WTC11 (cell line): ENCODE data around the gene CNTNAP2. TPM values are rescaled to one million over a fixed set of nuclear protein-coding genes. Genes with fewer than 3 reads are reported as not detected.

Experiments
- ATAC-seq: fragments of 200-7000 bp; cut with Tn5 transposase; 2 replicates; pipeline ENCODE4 v1.10.0; 2021; ENCODE audit warnings: mild to moderate bottlenecking, moderate library complexity
- CTCF ChIA-PET: fragments of 300-600 bp; sonication (Branson Sonifier 250); formaldehyde crosslinking; loops from one replicate; lab custom pipeline; 2021; ENCODE audit warnings: antibody characterized with exemption; lab: Charles Lee
- POLR2A ChIA-PET: fragments of 350-600 bp; sonication (Branson Sonifier 250); formaldehyde crosslinking; loops from one replicate; lab custom pipeline; 2021; ENCODE audit warnings: antibody characterized with exemption; lab: Charles Lee
- DNase-seq: peaks from one replicate; pipeline ENCODE4 v3.0.0; 2021; ENCODE audit warnings: low spot score
- H3K27ac Mint-ChIP-seq: 2 replicates; pipeline ENCODE4 v1.8.0; 2021; ENCODE audit warnings: mixed read lengths
- H3K27me3 Mint-ChIP-seq: 2 replicates; pipeline ENCODE4 v1.8.0; 2021; ENCODE audit warnings: low read depth, mild to moderate bottlenecking, moderate library complexity, mixed read lengths
- H3K36me3 Mint-ChIP-seq: 2 replicates; pipeline ENCODE4 v1.8.0; 2021; ENCODE audit warnings: mixed read lengths
- H3K4me1 Mint-ChIP-seq: 2 replicates; pipeline ENCODE4 v1.8.0; 2022; ENCODE audit warnings: mixed read lengths
- H3K4me3 Mint-ChIP-seq: 2 replicates; pipeline ENCODE4 v1.8.0; 2021; ENCODE audit warnings: mild to moderate bottlenecking, moderate library complexity, mixed read lengths
- H3K9me3 Mint-ChIP-seq: 2 replicates; pipeline ENCODE4 v1.8.0; 2021; ENCODE audit warnings: mixed read lengths
- AFF4 ChIP-seq: sonication (generic); formaldehyde crosslinking; IDR thresholded peaks from 2 replicates; pipeline ENCODE4 v1.8.1; 2023; ENCODE audit warnings: mild to moderate bottlenecking, missing genetic modification reagents, borderline replicate concordance
- ARID4B ChIP-seq: sonication (generic); formaldehyde crosslinking; IDR thresholded peaks from 2 replicates; pipeline ENCODE4 v1.8.0; 2023; ENCODE audit warnings: missing genetic modification reagents, mild to moderate bottlenecking, borderline replicate concordance
- CREM ChIP-seq: sonication (generic); formaldehyde crosslinking; IDR thresholded peaks from 2 replicates; pipeline ENCODE4 v1.8.1; 2022; ENCODE audit warnings: mild to moderate bottlenecking, missing genetic modification reagents, moderate library complexity
- FOXP1 ChIP-seq: sonication (generic); formaldehyde crosslinking; IDR thresholded peaks from 2 replicates; pipeline ENCODE4 v1.8.0; 2022; ENCODE audit warnings: missing genetic modification reagents, mild to moderate bottlenecking, moderate library complexity, borderline replicate concordance
- PRRX2 ChIP-seq: fragments of 250-450 bp; sonication (Bioruptor Pico); IDR thresholded peaks from 2 replicates; pipeline ENCODE4 v1.8.0; 2021; ENCODE audit warnings: mild to moderate bottlenecking
- TP53 ChIP-seq: sonication (generic); formaldehyde crosslinking; IDR thresholded peaks from 2 replicates; pipeline ENCODE4 v1.8.1; 2023; ENCODE audit warnings: mild to moderate bottlenecking, missing genetic modification reagents
- USF2 ChIP-seq: sonication (generic); formaldehyde crosslinking; IDR thresholded peaks from 2 replicates; pipeline ENCODE4 v1.8.1; 2023; ENCODE audit warnings: mild to moderate bottlenecking, missing genetic modification reagents, moderate library complexity
- ZNF219 ChIP-seq: sonication (generic); formaldehyde crosslinking; IDR thresholded peaks from 2 replicates; pipeline ENCODE4 v1.8.0; 2023; ENCODE audit warnings: missing genetic modification reagents, mild to moderate bottlenecking, borderline replicate concordance
- ZNF423 ChIP-seq: fragments of 250-450 bp; sonication (Bioruptor Pico); IDR thresholded peaks from 2 replicates; pipeline ENCODE4 v2.1.2; 2022; ENCODE audit warnings: mild to moderate bottlenecking, moderate library complexity
- total RNA-seq: library from RNA; stranded (reverse); gene quantifications from 3 replicates; pipeline ENCODE4 v1.2.3, GENCODE V29; 2021
- TF ChIP-seq, protein P1 (sequence below): sonication (generic); formaldehyde crosslinking; IDR thresholded peaks from 2 replicates; pipeline ENCODE4 v1.8.0; 2023; ENCODE audit warnings: mild to moderate bottlenecking, missing genetic modification reagents
- TF ChIP-seq, protein P2 (sequence below): sonication (generic); formaldehyde crosslinking; IDR thresholded peaks from 2 replicates; pipeline ENCODE4 v1.8.1; 2023; ENCODE audit warnings: mild to moderate bottlenecking, missing genetic modification reagents, moderate library complexity

The CNTNAP2 gene
- total RNA-seq, 1 experiment from 2014 or later = 63.8 TPM

- H3K27ac Mint-ChIP-seq = no peak overlapping the region
- ATAC-seq (no peak), DNase-seq (no peak)
- peaks cover 5% of the 10 kb centered on the region; the same call in 1 of the 2 replicates for H3K9me3 Mint-ChIP-seq
- H3K4me3 Mint-ChIP-seq = no peak overlapping the region
- no peaks in the 10 kb centered on the region for H3K36me3 Mint-ChIP-seq
- CTCF ChIA-PET = interaction anchor here (0.7 kb wide), 1 partner anchor 30 kb away, joined by 3 read pairs; no protein-coding TSS in a partner anchor
- POLR2A ChIA-PET = no interaction called here
- peaks cover 24% of the 10 kb centered on the region for H3K4me1 Mint-ChIP-seq
- no peaks in the 10 kb centered on the region for H3K27me3 Mint-ChIP-seq
- TF ChIP-seq ARID4B = no peak
- no peak for TF ChIP-seq USF2
- no peak for TF ChIP-seq TP53
- TF ChIP-seq AFF4 (CRISPR knock-in tag) = no peak
- TF ChIP-seq FOXP1 (CRISPR knock-in tag) = no peak
- TF ChIP-seq, protein P1, sequence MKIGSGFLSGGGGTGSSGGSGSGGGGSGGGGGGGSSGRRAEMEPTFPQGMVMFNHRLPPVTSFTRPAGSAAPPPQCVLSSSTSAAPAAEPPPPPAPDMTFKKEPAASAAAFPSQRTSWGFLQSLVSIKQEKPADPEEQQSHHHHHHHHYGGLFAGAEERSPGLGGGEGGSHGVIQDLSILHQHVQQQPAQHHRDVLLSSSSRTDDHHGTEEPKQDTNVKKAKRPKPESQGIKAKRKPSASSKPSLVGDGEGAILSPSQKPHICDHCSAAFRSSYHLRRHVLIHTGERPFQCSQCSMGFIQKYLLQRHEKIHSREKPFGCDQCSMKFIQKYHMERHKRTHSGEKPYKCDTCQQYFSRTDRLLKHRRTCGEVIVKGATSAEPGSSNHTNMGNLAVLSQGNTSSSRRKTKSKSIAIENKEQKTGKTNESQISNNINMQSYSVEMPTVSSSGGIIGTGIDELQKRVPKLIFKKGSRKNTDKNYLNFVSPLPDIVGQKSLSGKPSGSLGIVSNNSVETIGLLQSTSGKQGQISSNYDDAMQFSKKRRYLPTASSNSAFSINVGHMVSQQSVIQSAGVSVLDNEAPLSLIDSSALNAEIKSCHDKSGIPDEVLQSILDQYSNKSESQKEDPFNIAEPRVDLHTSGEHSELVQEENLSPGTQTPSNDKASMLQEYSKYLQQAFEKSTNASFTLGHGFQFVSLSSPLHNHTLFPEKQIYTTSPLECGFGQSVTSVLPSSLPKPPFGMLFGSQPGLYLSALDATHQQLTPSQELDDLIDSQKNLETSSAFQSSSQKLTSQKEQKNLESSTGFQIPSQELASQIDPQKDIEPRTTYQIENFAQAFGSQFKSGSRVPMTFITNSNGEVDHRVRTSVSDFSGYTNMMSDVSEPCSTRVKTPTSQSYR = no peak
- TF ChIP-seq PRRX2 (CRISPR knock-in tag) = no peak
- TF ChIP-seq, protein P2, sequence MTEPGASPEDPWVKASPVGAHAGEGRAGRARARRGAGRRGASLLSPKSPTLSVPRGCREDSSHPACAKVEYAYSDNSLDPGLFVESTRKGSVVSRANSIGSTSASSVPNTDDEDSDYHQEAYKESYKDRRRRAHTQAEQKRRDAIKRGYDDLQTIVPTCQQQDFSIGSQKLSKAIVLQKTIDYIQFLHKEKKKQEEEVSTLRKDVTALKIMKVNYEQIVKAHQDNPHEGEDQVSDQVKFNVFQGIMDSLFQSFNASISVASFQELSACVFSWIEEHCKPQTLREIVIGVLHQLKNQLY (CRISPR knock-in tag) = no peak
- no peak for TF ChIP-seq CREM (CRISPR knock-in tag)
- TF ChIP-seq ZNF423 = no peak
Measured at GRCh38 chr7:146285418-146285817, 168.8 kb downstream of the CNTNAP2 start.

DNA sequence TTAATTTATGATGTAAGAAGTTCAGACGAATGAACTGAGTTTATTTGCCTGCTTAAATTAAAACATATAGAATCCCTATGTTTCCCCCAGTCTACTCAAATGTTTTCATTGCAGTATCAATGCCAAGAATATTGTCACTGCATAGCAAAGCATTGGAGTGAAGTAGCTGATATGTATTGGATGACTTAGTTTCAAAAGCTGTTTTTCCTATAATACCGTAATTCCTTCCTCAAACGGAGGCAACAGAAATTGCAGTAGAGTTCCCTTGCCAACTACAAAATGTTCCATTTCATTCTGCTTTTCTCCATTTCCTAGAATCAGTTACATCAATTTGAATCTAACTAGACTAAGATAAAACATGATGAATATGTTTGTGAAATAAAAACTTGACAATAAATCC, 174.1 kb downstream of the CNTNAP2 start:
- DNase-seq (no peak), ATAC-seq (no peak)
- Mint-ChIP-seq H3K4me1 (peaks cover 17% of the 10 kb centered on the region), H3K9me3 (peaks cover 5% of the 10 kb centered on the region; the same call in 1 of the 2 replicates), H3K27ac (no peak overlapping the region), H3K4me3 (no peak overlapping the region), H3K27me3 (no peaks in the 10 kb centered on the region), H3K36me3 (no peaks in the 10 kb centered on the region)
- TF ChIP-seq ZNF219 (CRISPR knock-in tag) (no peak), FOXP1 (CRISPR knock-in tag) (no peak)
- ChIA-PET CTCF (no interaction called here), POLR2A (no interaction called here)
